Epithelial cell of esophagus (primary cell): ENCODE measurements around the gene MTRF1.
A peak's percentile ranks its signal among the peaks of the same experiment; 100 is the strongest.

Source experiments
- DNase-seq: peaks from one replicate; pipeline ENCODE4 v3.0.0; 2010; ENCODE audit warnings: low read depth
- H3K4me3 ChIP-seq: 2 replicates; pipeline ENCODE4 v1.5.1; 2011; ENCODE audit warnings: mild to moderate bottlenecking, low read length, control low read depth
- TF ChIP-seq, protein P1 (sequence below): IDR thresholded peaks from 2 replicates; pipeline ENCODE4 v1.5.1; 2011; ENCODE audit warnings: low read depth, mild to moderate bottlenecking, low read length, control low read depth, inconsistent platforms; ENCODE audit not compliant: insufficient read depth; ENCODE audit errors: missing control alignments

The MTRF1 gene

GRCh38 chr13:41241626-41242025 lies 21.8 kb downstream of the MTRF1 start:
- no peak for DNase-seq
- no peak overlapping the region for H3K4me3 ChIP-seq
- TF ChIP-seq, protein P1, sequence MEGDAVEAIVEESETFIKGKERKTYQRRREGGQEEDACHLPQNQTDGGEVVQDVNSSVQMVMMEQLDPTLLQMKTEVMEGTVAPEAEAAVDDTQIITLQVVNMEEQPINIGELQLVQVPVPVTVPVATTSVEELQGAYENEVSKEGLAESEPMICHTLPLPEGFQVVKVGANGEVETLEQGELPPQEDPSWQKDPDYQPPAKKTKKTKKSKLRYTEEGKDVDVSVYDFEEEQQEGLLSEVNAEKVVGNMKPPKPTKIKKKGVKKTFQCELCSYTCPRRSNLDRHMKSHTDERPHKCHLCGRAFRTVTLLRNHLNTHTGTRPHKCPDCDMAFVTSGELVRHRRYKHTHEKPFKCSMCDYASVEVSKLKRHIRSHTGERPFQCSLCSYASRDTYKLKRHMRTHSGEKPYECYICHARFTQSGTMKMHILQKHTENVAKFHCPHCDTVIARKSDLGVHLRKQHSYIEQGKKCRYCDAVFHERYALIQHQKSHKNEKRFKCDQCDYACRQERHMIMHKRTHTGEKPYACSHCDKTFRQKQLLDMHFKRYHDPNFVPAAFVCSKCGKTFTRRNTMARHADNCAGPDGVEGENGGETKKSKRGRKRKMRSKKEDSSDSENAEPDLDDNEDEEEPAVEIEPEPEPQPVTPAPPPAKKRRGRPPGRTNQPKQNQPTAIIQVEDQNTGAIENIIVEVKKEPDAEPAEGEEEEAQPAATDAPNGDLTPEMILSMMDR, result no peak

DNA sequence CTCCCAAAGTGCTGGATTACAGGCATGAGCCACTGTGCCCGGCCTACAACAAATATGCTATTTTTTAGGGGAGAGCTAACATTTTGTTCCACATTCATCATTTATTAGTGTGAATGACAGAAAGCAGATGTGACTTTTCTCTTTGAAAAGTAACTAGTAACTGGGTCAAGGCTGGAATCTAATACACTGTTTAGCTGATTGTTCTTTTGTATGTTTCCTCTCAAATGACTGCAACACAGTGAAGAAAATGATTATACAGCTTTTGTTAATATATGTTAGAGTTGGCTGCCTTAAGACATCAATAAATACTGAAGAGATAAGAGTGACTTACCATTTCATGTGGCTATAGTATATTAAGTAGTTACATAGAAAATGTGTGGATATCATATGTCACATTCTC lies 27.0 kb downstream of the MTRF1 start:
- DNase-seq, result no peak
- no peak overlapping the region for H3K4me3 ChIP-seq
- TF ChIP-seq, protein P1, result no peak

- TF ChIP-seq, protein P1, result no peak
- no peak for DNase-seq
- no peak overlapping the region for H3K4me3 ChIP-seq
These were observed 30.5 kb downstream of the MTRF1 start for GRCh38 chr13:41232578-41233480.

DNA sequence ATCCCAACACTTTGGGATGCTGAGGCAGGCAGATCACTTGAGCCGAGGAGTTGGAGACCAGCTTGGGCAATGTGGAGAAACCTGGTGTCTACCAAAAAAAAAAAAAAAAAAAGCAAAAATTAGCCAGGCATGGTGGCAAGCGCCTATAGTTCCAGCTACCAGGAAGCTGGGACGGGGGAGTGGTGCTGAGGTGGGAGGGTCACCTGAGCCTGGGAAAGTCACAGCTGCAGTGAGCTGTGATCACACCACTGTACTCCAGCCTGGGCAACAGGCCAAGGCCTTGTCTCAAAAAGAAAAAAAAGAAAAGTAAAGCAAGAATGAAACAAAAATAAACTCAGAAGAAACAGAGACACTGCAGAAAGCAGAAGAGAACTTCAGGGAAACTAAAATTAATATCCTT lies 31.6 kb downstream of the MTRF1 start:
- TF ChIP-seq, protein P1, result no peak
- peak; percentile 54 for DNase-seq
- no peak overlapping the region for H3K4me3 ChIP-seq

GRCh38 chr13:41231025-41231677 lies 32.2 kb downstream of the MTRF1 start:
- H3K4me3 ChIP-seq, result no peak overlapping the region
- TF ChIP-seq, protein P1, result no peak
- DNase-seq, result no peak

- DNase-seq, result no peak
- TF ChIP-seq, protein P1, result no peak
- H3K4me3 ChIP-seq, result no peak overlapping the region
These were observed 34.0 kb downstream of the MTRF1 start for GRCh38 chr13:41229356-41229755.
